ENCODE results near the gene ARHGAP5.

ARHGAP5 gene

DNA sequence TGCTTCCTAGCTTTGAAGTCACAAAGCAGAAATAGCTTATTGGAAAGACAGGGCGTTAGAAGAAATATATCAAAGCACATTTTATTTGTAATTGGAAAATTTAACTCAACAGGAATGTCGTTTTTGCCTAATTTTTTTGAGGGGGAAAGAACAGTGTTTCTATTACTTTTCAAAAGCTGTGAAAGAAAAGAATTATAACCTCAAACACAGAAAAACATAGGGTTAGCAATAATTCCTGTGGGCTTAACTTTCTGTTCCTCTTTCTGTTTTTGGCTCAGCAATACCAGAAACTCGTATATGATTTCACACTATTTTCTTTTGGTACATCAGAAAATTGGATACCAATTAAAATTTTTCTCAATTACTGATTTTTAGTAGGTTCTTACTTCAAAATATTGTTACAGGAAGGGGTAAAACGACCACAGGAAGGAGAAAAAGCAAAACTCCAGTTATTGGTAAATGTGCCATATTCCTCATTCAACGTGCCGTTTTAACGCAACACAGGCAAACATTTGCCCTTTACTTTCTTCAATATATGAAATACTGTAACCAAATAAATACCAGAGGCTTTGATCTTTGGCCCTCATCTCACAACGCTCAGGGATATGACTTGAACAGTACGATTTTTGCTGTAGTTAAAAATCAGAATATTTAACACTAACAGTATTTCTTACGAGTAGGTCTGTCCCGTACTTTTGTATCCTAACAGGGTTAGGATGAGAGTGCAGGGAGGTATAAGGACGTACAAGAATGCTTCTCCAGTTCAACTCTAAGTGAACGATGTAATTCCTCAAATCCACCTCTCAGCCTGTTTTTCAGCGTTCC is 123.5 kb downstream of the ARHGAP5 start:
- TF ChIP-seq, protein P1, sequence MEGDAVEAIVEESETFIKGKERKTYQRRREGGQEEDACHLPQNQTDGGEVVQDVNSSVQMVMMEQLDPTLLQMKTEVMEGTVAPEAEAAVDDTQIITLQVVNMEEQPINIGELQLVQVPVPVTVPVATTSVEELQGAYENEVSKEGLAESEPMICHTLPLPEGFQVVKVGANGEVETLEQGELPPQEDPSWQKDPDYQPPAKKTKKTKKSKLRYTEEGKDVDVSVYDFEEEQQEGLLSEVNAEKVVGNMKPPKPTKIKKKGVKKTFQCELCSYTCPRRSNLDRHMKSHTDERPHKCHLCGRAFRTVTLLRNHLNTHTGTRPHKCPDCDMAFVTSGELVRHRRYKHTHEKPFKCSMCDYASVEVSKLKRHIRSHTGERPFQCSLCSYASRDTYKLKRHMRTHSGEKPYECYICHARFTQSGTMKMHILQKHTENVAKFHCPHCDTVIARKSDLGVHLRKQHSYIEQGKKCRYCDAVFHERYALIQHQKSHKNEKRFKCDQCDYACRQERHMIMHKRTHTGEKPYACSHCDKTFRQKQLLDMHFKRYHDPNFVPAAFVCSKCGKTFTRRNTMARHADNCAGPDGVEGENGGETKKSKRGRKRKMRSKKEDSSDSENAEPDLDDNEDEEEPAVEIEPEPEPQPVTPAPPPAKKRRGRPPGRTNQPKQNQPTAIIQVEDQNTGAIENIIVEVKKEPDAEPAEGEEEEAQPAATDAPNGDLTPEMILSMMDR (IDR thresholded peaks at IDR 0.05; ENCODE audit: extremely low read depth, missing control alignments) = no peak
- DNase-seq (ENCODE audit: low spot score) = no peak

DNA sequence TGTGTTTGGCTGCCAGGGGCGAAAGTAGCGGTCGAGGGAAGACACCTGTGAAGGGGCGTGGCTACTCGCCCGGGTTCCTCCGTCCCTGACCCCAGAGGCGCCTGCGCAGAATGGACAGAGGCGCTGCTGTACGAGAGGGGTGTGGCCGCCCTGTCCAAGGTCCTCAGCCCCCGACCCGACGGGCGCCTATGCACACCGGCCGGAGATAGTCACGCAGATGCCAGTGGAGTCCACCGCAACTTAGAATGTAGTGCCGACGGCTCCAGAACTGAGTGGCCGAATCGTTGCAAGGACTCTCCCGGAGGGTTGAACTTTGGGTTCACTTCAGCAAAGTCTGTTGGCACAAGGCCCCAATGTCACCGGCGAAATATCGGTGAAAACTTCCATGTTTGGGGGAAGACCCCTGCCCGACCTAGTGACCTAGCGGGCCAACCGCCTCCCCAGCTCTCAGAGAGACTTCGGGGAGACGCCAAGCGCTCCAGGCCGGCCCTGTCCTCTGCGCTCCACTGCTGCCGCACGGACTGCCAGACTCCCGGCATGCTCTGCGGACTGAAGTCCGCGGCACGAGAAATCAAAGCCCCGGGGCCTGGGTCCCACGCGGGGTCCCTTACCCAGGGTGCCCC is 124.2 kb downstream of the ARHGAP5 start:
- TF ChIP-seq, protein P1 (IDR thresholded peaks at IDR 0.05; ENCODE audit: extremely low read depth, missing control alignments) = no peak
- DNase-seq (ENCODE audit: low spot score) = peak; percentile 73

DNA sequence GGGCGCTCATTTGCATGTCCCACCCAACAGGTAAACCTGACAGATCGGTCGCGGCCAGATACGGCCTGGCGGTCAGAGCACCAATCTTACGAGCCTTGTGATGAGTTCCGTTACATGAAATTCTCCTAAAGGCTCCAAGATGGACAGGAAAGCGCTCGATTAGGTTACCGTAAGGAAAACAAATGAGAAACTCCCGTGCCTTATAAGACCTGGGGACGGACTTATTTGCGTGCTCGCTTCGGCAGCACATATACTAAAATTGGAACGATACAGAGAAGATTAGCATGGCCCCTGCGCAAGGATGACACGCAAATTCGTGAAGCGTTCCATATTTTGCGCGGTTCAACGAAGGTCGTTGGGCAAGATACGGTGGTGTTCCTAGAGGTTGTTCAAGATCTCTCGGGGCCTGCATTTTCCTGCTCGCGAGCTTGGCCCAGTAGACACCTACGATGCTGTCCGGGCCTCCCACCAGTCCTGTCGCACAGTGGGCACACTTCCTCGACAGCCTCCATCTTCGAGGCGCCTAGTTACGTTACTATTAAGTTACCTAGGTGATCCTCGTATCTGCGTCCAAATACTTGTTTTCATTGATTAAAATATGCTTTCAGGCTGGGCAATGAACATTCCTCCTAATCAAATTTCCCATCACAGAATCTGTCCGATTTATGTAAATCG is 124.8 kb downstream of the ARHGAP5 start, which contains the start of gene RNU6-7:
RNU6-7 (plus strand) TSS at position 230 of the 675 bp plus-strand sequence.
- no peak for DNase-seq (ENCODE audit: low spot score)

DNA sequence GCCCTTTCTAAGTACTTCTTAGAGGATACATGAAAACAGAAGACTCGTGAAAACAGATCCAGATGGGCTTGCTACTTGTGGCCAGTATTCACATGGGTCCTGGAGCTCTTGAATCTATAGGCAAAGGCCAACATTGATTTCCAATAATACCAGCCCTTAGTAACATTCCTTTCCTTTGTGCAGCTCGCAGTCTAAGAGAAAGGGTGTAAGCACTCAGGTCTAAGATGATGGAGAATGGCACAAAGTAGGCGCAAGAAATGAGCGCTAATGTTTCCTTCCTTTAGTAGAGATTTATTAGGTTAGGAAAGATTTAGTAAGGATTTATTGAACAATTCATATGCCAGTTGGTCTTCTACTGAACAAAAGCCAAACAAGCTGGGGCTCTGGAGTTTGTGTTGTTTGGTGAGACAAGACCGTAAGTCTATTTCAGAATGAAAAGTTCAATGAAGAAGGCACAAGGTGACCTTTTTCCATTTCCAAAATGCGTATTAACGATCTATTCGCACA is 125.4 kb downstream of the ARHGAP5 start:
- TF ChIP-seq, protein P1 (IDR thresholded peaks at IDR 0.05; ENCODE audit: extremely low read depth, missing control alignments) = no peak
- no peak for DNase-seq (ENCODE audit: low spot score)

More for the DNA sequence above, 124.8 kb downstream of the ARHGAP5 start, which contains the start of gene RNU6-7:
- TF ChIP-seq, protein P1 (IDR thresholded peaks at IDR 0.05; ENCODE audit: extremely low read depth, missing control alignments) = no peak

DNA sequence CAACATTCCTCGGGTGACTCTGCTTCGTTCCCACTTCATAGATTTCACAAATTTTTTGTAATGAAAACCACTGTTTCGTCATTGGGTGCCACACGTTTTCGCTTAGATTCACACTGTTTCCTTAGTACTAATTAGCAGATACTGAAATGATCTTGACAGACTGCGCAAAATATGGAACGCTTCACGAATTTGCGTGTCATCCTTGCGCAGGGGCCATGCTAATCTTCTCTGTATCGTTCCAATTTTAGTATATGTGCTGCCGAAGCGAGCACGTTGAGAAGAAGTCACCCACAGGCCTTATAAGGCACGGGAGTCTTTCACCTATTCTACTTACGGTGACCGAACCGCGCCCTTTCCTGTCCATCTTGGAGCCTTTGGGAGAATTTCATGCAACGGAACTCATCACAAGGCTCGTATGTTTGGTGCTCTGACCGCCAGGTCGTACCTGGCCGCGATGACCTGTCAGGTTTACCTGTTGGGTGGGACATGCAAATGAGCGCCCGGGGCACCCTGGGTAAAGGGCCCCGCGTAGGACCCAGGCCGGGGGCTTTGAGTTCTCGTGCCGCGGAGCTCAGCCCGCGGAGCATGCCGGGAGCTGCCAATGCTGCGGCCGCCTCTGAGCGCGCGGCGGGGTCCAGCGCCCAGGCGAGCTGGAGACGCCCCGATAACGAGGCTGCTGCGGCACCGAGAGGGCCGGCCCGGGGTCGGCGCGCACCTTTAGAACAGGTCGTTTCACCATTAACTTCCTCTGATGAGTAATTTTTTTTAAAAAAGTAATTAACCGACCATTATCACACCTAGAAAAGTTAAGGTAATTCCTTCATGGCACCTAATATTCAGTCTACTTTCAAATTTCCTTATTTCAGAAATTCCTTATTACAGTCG is 126.1 kb downstream of the ARHGAP5 start, which contains the start of gene RNU6-8:
RNU6-8 (minus strand) TSS at position 272 of the 885 bp plus-strand sequence.
- peak; percentile 79 for DNase-seq (ENCODE audit: low spot score)
- TF ChIP-seq, protein P1 (IDR thresholded peaks at IDR 0.05; ENCODE audit: extremely low read depth, missing control alignments) = no peak

DNA sequence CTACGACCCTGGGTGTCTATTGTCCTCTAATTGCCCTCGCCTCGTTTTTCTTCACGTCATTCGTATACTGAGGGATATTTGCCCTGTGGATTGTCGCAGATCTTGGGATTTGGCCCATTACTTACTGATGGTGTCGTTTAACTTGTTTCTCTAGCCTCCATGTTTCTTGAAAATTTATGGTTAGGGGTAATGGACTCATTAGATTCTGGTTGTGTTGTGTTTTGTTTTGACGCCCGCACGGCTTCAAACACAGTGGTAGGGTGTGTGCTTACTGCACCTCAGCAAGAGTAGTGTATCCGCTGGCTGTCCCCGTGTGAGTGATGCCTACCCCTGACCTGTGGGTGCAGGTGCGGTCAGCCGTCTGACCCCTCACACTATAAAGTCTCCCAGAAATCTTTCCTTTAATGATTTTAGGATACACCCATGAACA is 126.8 kb downstream of the ARHGAP5 start:
- no peak for DNase-seq (ENCODE audit: low spot score)
- TF ChIP-seq, protein P1 (IDR thresholded peaks at IDR 0.05; ENCODE audit: extremely low read depth, missing control alignments) = no peak

Data from GM20000 (cell line).